ENCODE data around the gene CDC25C. TPM values are rescaled to one million over a fixed set of nuclear protein-coding genes. Genes with fewer than 3 reads are reported as not detected.

The CDC25C gene
- total RNA-seq, 2 experiments from 2014 or later = not detected

GRCh38 chr5:138352722-138353559 lies 21.3 kb upstream of the CDC25C start:
- peaks cover 42% of the 10 kb centered on the region for H3K4me1 Mint-ChIP-seq (ENCODE audit: low read depth)
- peak overlapping the region; percentile 94 for H3K27ac Mint-ChIP-seq
- Histone ChIP-seq H3K36me3 (ENCODE audit: insufficient read depth, low read length) (no peaks in the 10 kb centered on the region), H3K9me3 (ENCODE audit: control insufficient read depth in 1 of 2, insufficient read depth in 1 of 2, low read length in 2 of 2) (peaks cover 0 to 4% of the 10 kb centered on the region in 2 experiments), H3K27ac (ENCODE audit: low read depth in 1 of 2, low read length in 2 of 2) (peak overlapping the region; percentile 84 to 89), H3K27me3 (ENCODE audit: control insufficient read depth in 1 of 2, insufficient read depth in 2 of 2, low read length in 2 of 2) (no peaks in the 10 kb centered on the region), H3K4me1 (ENCODE audit: insufficient read depth, low read length) (peaks cover 24% of the 10 kb centered on the region), H3K4me3 (ENCODE audit: low read length) (peak overlapping the region; percentile 99)
- ChIA-PET POLR2A (interaction anchor here (0.7 to 8.5 kb wide), 19 partner anchors 13 to 1755 kb away, joined by 3 to 293 read pairs (median 4); partner anchors contain the start of genes BRD8, CDC23, CDC25C and DNAJC18), CTCF (interaction anchor here (0.6 to 6.3 kb wide), 35 partner anchors 8 to 1050 kb away, joined by 3 to 248 read pairs (median 4); partner anchors contain the start of genes BRD8, CDC23, CDC25C and EGR1)
- intact Hi-C loops (cut with DNase I, micrococcal nuclease) = loop anchor here (1.0 to 10.0 kb wide), 10 partner anchors 14 to 842 kb away; partner anchors contain the start of genes BRD8 (in 2 of the 2), CDC23 (in 2 of the 2), ETF1 (in 2 of the 2) and FAM53C (in 2 of the 2)
- no peaks in the 10 kb centered on the region for H3K27me3 Mint-ChIP-seq
- TF ChIP-seq CTCF (IDR thresholded peaks at IDR 0.05) = peak; percentile 55
- peak overlapping the region; percentile 95 for H3K4me3 Mint-ChIP-seq
- H3K9me3 Mint-ChIP-seq = no peaks in the 10 kb centered on the region
- DNase-seq (peak; percentile 62 to 87 (median 74)), ATAC-seq (ENCODE audit: poor library complexity) (peak; percentile 56)
- peaks cover 37% of the 10 kb centered on the region for H3K36me3 Mint-ChIP-seq (ENCODE audit: low read depth)

GRCh38 chr5:138352071-138352721 lies 20.6 kb upstream of the CDC25C start, which contains the start of gene KDM3B:
Gene KDM3B (plus strand): TSS chr5:138352685. CDS start chr5:138352796, 111 bp downstream.
- peaks cover 24% of the 10 kb centered on the region for H3K4me1 ChIP-seq (ENCODE audit: insufficient read depth, low read length)
- H3K36me3 ChIP-seq (ENCODE audit: insufficient read depth, low read length) = peaks cover 4% of the 10 kb centered on the region
- Mint-ChIP-seq H3K4me3 (peak within 1 kb of the TSS; percentile 95), H3K27me3 (no peaks in the 10 kb centered on the region), H3K36me3 (ENCODE audit: low read depth) (peaks cover 42% of the 10 kb centered on the region), H3K4me1 (ENCODE audit: low read depth) (peaks cover 42% of the 10 kb centered on the region), H3K27ac (peak within 1 kb of the TSS; percentile 94), H3K9me3 (no peaks in the 10 kb centered on the region)
- peak; percentile 90 for TF ChIP-seq CTCF (IDR thresholded peaks at IDR 0.05)
- H3K9me3 ChIP-seq (ENCODE audit: control insufficient read depth in 1 of 2, insufficient read depth in 1 of 2, low read length in 2 of 2) = peaks cover 0 to 4% of the 10 kb centered on the region in 2 experiments
- DNase-seq = peak; percentile 82 to 97 (median 91)
- intact Hi-C loops (cut with DNase I, micrococcal nuclease) = loop anchor here (1.0 to 10.0 kb wide), 9 partner anchors 13 to 843 kb away; partner anchors contain the start of genes CDC23 (in 2 of the 2), ETF1 (in 2 of the 2), FAM53C (in 2 of the 2) and BRD8 (in 1 of the 2)
- ChIA-PET POLR2A (interaction anchor here (0.6 to 8.5 kb wide), 15 partner anchors 10 to 1087 kb away, joined by 3 to 293 read pairs (median 4); partner anchors contain the start of genes BRD8, CDC23, CDC25C and DNAJC18), CTCF (interaction anchor here (0.6 to 6.3 kb wide), 41 partner anchors 8 to 1051 kb away, joined by 3 to 248 read pairs (median 4); partner anchors contain the start of genes BRD8, CDC23, CDC25C and EGR1)
- H3K27me3 ChIP-seq (ENCODE audit: control insufficient read depth in 1 of 2, insufficient read depth in 2 of 2, low read length in 2 of 2) = no peaks in the 10 kb centered on the region
- peak within 1 kb of the TSS; percentile 84 to 89 for H3K27ac ChIP-seq (ENCODE audit: low read depth in 1 of 2, low read length in 2 of 2)
- peak; percentile 83 for ATAC-seq (ENCODE audit: poor library complexity)
- peak within 1 kb of the TSS; percentile 99 for H3K4me3 ChIP-seq (ENCODE audit: low read length)

GRCh38 chr5:138351517-138351916 lies 19.9 kb upstream of the CDC25C start:
- intact Hi-C loops (cut with DNase I, micrococcal nuclease) = loop anchor here (5.0 to 10.0 kb wide), 4 partner anchors 177 to 843 kb away; partner anchors contain the start of genes ETF1 (in 2 of the 2), BRD8 (in 1 of the 2), HSPA9 (in 1 of the 2) and KIF20A (in 1 of the 2)
- Mint-ChIP-seq H3K27ac (peak overlapping the region; percentile 80), H3K9me3 (no peaks in the 10 kb centered on the region), H3K27me3 (no peaks in the 10 kb centered on the region), H3K4me3 (peak overlapping the region; percentile 88), H3K36me3 (ENCODE audit: low read depth) (peaks cover 49% of the 10 kb centered on the region), H3K4me1 (ENCODE audit: low read depth) (peaks cover 37% of the 10 kb centered on the region)
- POLR2A ChIA-PET = interaction anchor here (0.8 to 8.5 kb wide), 8 partner anchors 10 to 224 kb away, joined by 3 to 293 read pairs (median 26); partner anchors contain the start of genes CDC23, CDC25C, EGR1 and ETF1
- peaks cover 11% of the 10 kb centered on the region for H3K36me3 ChIP-seq (ENCODE audit: insufficient read depth, low read length)
- CTCF ChIA-PET = interaction anchor here (0.8 to 6.3 kb wide), 15 partner anchors 14 to 990 kb away, joined by 3 to 248 read pairs (median 5); partner anchors contain the start of genes BRD8, CDC25C, FAM53C and HSPA9
- no peak overlapping the region for H3K4me3 ChIP-seq (ENCODE audit: low read length)
- peaks cover 21% of the 10 kb centered on the region for H3K4me1 ChIP-seq (ENCODE audit: insufficient read depth, low read length)
- no peak overlapping the region for H3K27ac ChIP-seq (ENCODE audit: low read depth in 1 of 2, low read length in 2 of 2)
- TF ChIP-seq CTCF (IDR thresholded peaks at IDR 0.05) = no peak
- peaks cover 0 to 4% of the 10 kb centered on the region in 2 experiments for H3K9me3 ChIP-seq (ENCODE audit: control insufficient read depth in 1 of 2, insufficient read depth in 1 of 2, low read length in 2 of 2)
- H3K27me3 ChIP-seq (ENCODE audit: control insufficient read depth in 1 of 2, insufficient read depth in 2 of 2, low read length in 2 of 2) = no peaks in the 10 kb centered on the region
- no peak for ATAC-seq (ENCODE audit: poor library complexity)
- DNase-seq = no peak
